Breast epithelium (tissue), 3 donors: ENCODE results near the gene SCN5A.

Experiments
- CTCF ChIP-seq, 3 donors: fragments of 450-650 bp; IDR thresholded peaks; one replicate each; pipeline ENCODE4 v1.5.1; 2016 to 2017; ENCODE audit warnings: antibody characterized with exemption in 3 of 3, mild to moderate bottlenecking in 3 of 3, moderate library complexity in 3 of 3
- POLR2A ChIP-seq: fragments of 450-650 bp; IDR thresholded peaks from one replicate; pipeline ENCODE4 v1.6.1; 2016; ENCODE audit warnings: antibody characterized with exemption, mild to moderate bottlenecking, moderate library complexity

GRCh38 chr3:38616658-38617057, 32.8 kb downstream of the SCN5A start:
- TF ChIP-seq CTCF (IDR thresholded peaks at IDR 0.05) (no peak), POLR2A (no peak)
